Prostate gland (tissue), 2 donors: ENCODE results near the gene RAB5B.
A peak's percentile ranks its signal among the peaks of the same experiment; 100 is the strongest.

Experiments
- CTCF ChIP-seq, 4 experiments: fragments of 200-600 bp in 2 of 4; fragments of 450-650 bp in 2 of 4; sonication (generic) in 2 of 4; IDR thresholded peaks; 1 replicate in 3 of 4; 2 replicates in 1 of 4; pipeline ENCODE4 v1.5.1; 2016 to 2019; ENCODE audit warnings: antibody characterized with exemption in 4 of 4, mild to moderate bottlenecking in 2 of 4, moderate library complexity in 2 of 4
- POLR2AphosphoS5 ChIP-seq: sonication (generic); formaldehyde crosslinking; IDR thresholded peaks from one replicate; pipeline ENCODE4 v1.6.1; 2017; ENCODE audit warnings: antibody characterized with exemption

GRCh38 chr12:55933169-55933798 is 40.6 kb upstream of the RAB5B start:
- TF ChIP-seq CTCF (IDR thresholded peaks at IDR 0.05): no peak
- peak; percentile 41 for TF ChIP-seq POLR2AphosphoS5
